Hepatocyte (in vitro differentiated cells): Measurements from ENCODE around the gene ARHGAP15. TPM values are rescaled to one million over a fixed set of nuclear protein-coding genes. Genes with fewer than 3 reads are reported as not detected.

Experiments
- DNase-seq: peaks from one replicate; pipeline ENCODE4 v3.0.0-alpha.2; 2016; ENCODE audit warnings: low spot score
- H2AFZ ChIP-seq: fragments of 200-600 bp; sonication (generic); 2 replicates; pipeline ENCODE4 v1.6.0; 2016; ENCODE audit warnings: antibody characterized with exemption, mild to moderate bottlenecking
- H3K27ac ChIP-seq: fragments of 200-600 bp; sonication (generic); 2 replicates; pipeline ENCODE4 v1.5.1; 2016; ENCODE audit warnings: mild to moderate bottlenecking
- H3K27me3 ChIP-seq: fragments of 200-600 bp; sonication (generic); 2 replicates; pipeline ENCODE4 v1.6.1; 2016
- H3K36me3 ChIP-seq: fragments of 200-600 bp; sonication (generic); replicated peaks from 2 replicates; pipeline ENCODE4 v1.5.1; 2016; ENCODE audit warnings: low read depth; ENCODE audit not compliant: insufficient read depth
- H3K4me1 ChIP-seq: fragments of 200-600 bp; sonication (generic); 2 replicates; pipeline ENCODE4 v1.5.1; 2016; ENCODE audit warnings: mild to moderate bottlenecking, moderate library complexity; ENCODE audit not compliant: insufficient read depth
- H3K4me2 ChIP-seq: fragments of 200-600 bp; sonication (generic); 2 replicates; pipeline ENCODE4 v1.6.0; 2016
- H3K4me3 ChIP-seq: fragments of 200-600 bp; sonication (generic); 2 replicates; pipeline ENCODE4 v1.5.1; 2016; ENCODE audit warnings: mild to moderate bottlenecking
- H3K79me2 ChIP-seq: fragments of 200-600 bp; sonication (generic); 2 replicates; pipeline ENCODE4 v1.6.0; 2017; ENCODE audit warnings: mild to moderate bottlenecking
- H3K9me2 ChIP-seq: fragments of 200-600 bp; sonication (generic); replicated peaks from 2 replicates; pipeline ENCODE4 v1.6.0; 2017; ENCODE audit warnings: mild to moderate bottlenecking; ENCODE audit not compliant: insufficient read depth
- H3K9me3 ChIP-seq: fragments of 200-600 bp; sonication (generic); 2 replicates; pipeline ENCODE4 v1.5.1; 2016; ENCODE audit warnings: low read depth, mild to moderate bottlenecking
- H4K20me1 ChIP-seq: fragments of 200-600 bp; sonication (generic); 2 replicates; pipeline ENCODE4 v1.6.0; 2016; ENCODE audit warnings: mild to moderate bottlenecking; ENCODE audit not compliant: insufficient read depth, poor library complexity, severe bottlenecking
- CTCF ChIP-seq: fragments of 200-600 bp; sonication (generic); IDR thresholded peaks from 2 replicates; pipeline ENCODE4 v1.5.1; 2016; ENCODE audit warnings: antibody characterized with exemption, mild to moderate bottlenecking; ENCODE audit not compliant: poor library complexity
- EZH2 ChIP-seq: fragments of 200-600 bp; sonication (generic); IDR thresholded peaks from 2 replicates; pipeline ENCODE4 v1.6.1; 2016; ENCODE audit warnings: antibody characterized with exemption, mild to moderate bottlenecking, borderline replicate concordance
- EZH2phosphoT487 ChIP-seq: fragments of 200-600 bp; sonication (generic); IDR thresholded peaks from one replicate; pipeline ENCODE4 v1.6.1; 2018; ENCODE audit warnings: antibody characterized with exemption, mild to moderate bottlenecking, low read depth, moderate library complexity; ENCODE audit not compliant: unreplicated experiment, severe bottlenecking
- WGBS: methylation state at CpG from one replicate; pipeline ENCODE4 v1.1.6; 2016; ENCODE audit warnings: low lambda C conversion rate; ENCODE audit errors: missing lambda C conversion rate; 5-methylcytosine and 5-hydroxymethylcytosine counted together
- polyA plus RNA-seq: library from polyadenylated mRNA; unstranded; fragments of >200 nt; fragmentation: Nextera tagmentation; extraction: Ambion mirVana; gene quantifications from 2 replicates; pipeline ENCODE4 v1.2.1, GENCODE V29; 2016
- total RNA-seq: library from RNA; depleted of rRNA; stranded (reverse); fragments of >200 nt; gene quantifications from 2 replicates; pipeline ENCODE4 v1.2.3, GENCODE V29; 2014

ARHGAP15 gene
- total and polyA plus RNA-seq, 2 experiments from 2014 or later, result 0.17 TPM; not detected in 1

GRCh38 chr2:143522699-143523098 is 393.5 kb downstream of the ARHGAP15 start:
- no peaks in the 10 kb centered on the region for H3K9me3 ChIP-seq
- H3K4me1 ChIP-seq, result peaks cover 35% of the 10 kb centered on the region
- H2AFZ ChIP-seq, result no peak overlapping the region
- no peaks in the 10 kb centered on the region for H3K36me3 ChIP-seq
- H3K27ac ChIP-seq, result peak overlapping the region; percentile 17
- H3K27me3 ChIP-seq, result no peaks in the 10 kb centered on the region
- no peak for TF ChIP-seq EZH2phosphoT487
- no peak for TF ChIP-seq EZH2
- no peak for TF ChIP-seq CTCF
- H3K4me3 ChIP-seq, result no peak overlapping the region
- no peaks in the 10 kb centered on the region for H3K79me2 ChIP-seq
- H3K9me2 ChIP-seq, result no peaks in the 10 kb centered on the region
- no peak overlapping the region for H3K4me2 ChIP-seq
- H4K20me1 ChIP-seq, result no peaks in the 10 kb centered on the region
- WGBS, result 97% methylated on average over 2 of the region's 2 CpGs
- no peak for DNase-seq

DNA sequence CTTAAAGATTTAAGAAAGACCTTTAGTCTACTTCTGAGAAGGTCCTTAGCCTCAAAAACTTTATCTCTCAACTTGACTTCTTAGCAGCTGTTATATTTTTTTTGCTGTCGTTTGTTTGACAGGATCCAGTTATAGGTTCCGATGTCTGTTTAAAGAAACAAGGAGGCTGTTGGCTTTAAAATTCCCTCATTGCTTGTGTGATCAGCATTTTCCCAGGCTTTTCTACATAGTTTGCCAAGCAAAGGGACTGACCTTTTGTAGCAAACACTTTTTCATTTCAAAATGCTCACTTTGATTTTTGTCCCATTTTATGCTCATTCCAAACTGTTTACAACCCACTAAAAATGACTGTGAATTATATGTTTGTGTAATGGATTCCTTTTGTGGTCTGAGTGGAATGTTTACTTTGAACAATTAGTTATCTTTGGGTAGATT is 394.9 kb downstream of the ARHGAP15 start:
- H3K79me2 ChIP-seq, result no peaks in the 10 kb centered on the region
- TF ChIP-seq EZH2 (no peak), EZH2phosphoT487 (no peak)
- DNase-seq, result no peak
- H2AFZ ChIP-seq, result no peak overlapping the region
- no peaks in the 10 kb centered on the region for H3K27me3 ChIP-seq
- H3K9me3 ChIP-seq, result no peaks in the 10 kb centered on the region
- H3K4me1 ChIP-seq, result peaks cover 38% of the 10 kb centered on the region
- H4K20me1 ChIP-seq, result no peaks in the 10 kb centered on the region
- H3K27ac ChIP-seq, result peak overlapping the region; percentile 42
- WGBS, result 18% methylated on average over 2 of the region's 2 CpGs
- H3K9me2 ChIP-seq, result no peaks in the 10 kb centered on the region
- peak overlapping the region; percentile 32 for H3K4me2 ChIP-seq
- H3K4me3 ChIP-seq, result no peak overlapping the region
- no peaks in the 10 kb centered on the region for H3K36me3 ChIP-seq

- Histone ChIP-seq H3K79me2 (no peaks in the 10 kb centered on the region), H3K4me3 (no peak overlapping the region), H3K36me3 (no peaks in the 10 kb centered on the region), H3K9me2 (no peaks in the 10 kb centered on the region), H2AFZ (no peak overlapping the region), H3K27ac (peak overlapping the region; percentile 42), H3K4me1 (peaks cover 44% of the 10 kb centered on the region), H3K27me3 (no peaks in the 10 kb centered on the region), H4K20me1 (no peaks in the 10 kb centered on the region), H3K4me2 (peak overlapping the region; percentile 32), H3K9me3 (no peaks in the 10 kb centered on the region)
- 57% methylated on average over 6 of the region's 6 CpGs for WGBS
- peak; percentile 19 for DNase-seq
- TF ChIP-seq EZH2, result no peak
- TF ChIP-seq CTCF, result no peak
- no peak for TF ChIP-seq EZH2phosphoT487
Measured at GRCh38 chr2:143524559-143525401, 395.6 kb downstream of the ARHGAP15 start.

DNA sequence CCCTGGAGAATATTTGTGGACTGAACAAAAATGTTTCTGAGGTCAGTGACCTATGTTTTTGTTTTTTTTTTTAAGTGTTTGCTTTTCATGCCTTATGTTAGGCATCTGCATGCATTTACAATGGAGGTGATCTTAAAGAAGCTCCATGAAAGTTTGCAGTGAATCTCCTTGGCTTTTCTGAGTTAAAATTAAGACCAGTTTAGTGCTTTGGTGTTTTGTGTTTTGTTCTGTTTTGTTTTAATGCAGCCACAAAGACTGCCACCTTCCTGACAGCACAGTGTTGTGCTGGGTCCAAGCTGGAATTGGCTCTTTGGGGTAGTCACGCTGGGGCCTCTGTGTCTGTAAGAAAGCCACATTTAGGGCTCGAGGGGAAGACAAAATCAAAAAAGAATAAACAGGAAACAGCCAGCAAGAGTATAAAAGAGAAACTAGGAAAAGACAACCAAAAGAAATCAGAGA is 396.2 kb downstream of the ARHGAP15 start:
- Histone ChIP-seq H3K27ac (peak overlapping the region; percentile 42), H3K9me2 (no peaks in the 10 kb centered on the region), H3K4me1 (peaks cover 47% of the 10 kb centered on the region), H3K27me3 (no peaks in the 10 kb centered on the region), H3K79me2 (no peaks in the 10 kb centered on the region), H4K20me1 (no peaks in the 10 kb centered on the region), H3K36me3 (no peaks in the 10 kb centered on the region), H3K4me2 (peak overlapping the region; percentile 32), H3K9me3 (no peaks in the 10 kb centered on the region), H3K4me3 (no peak overlapping the region), H2AFZ (no peak overlapping the region)
- TF ChIP-seq CTCF (no peak), EZH2 (no peak), EZH2phosphoT487 (no peak)
- WGBS, result 28% methylated on average over 2 of the region's 2 CpGs
- no peak for DNase-seq
